ENCODE data around the gene ERI3.

Gene ERI3

GRCh38 chr1:44261962-44262361 is 93.1 kb downstream of the ERI3 start:
- TF ChIP-seq CTCF (IDR thresholded peaks at IDR 0.05; ENCODE audit: low read depth, low read length): no peak
- H3K4me3 ChIP-seq (ENCODE audit: low read depth, low read length): no peak overlapping the region

- no peak overlapping the region for H3K4me3 ChIP-seq (ENCODE audit: low read depth, low read length)
- TF ChIP-seq CTCF (IDR thresholded peaks at IDR 0.05; ENCODE audit: low read depth, low read length): no peak
These were observed 93.8 kb downstream of the ERI3 start for GRCh38 chr1:44261171-44261817.

- no peak for TF ChIP-seq CTCF (IDR thresholded peaks at IDR 0.05; ENCODE audit: low read depth, low read length)
- no peak overlapping the region for H3K4me3 ChIP-seq (ENCODE audit: low read depth, low read length)
These were observed 94.3 kb downstream of the ERI3 start for GRCh38 chr1:44260792-44261170.

GRCh38 chr1:44259090-44259489 is 96.0 kb downstream of the ERI3 start:
- no peak for TF ChIP-seq CTCF (IDR thresholded peaks at IDR 0.05; ENCODE audit: low read depth, low read length)
- no peak overlapping the region for H3K4me3 ChIP-seq (ENCODE audit: low read depth, low read length)

GRCh38 chr1:44256762-44257554 is 98.1 kb downstream of the ERI3 start:
- H3K4me3 ChIP-seq (ENCODE audit: low read depth, low read length): no peak overlapping the region
- no peak for TF ChIP-seq CTCF (IDR thresholded peaks at IDR 0.05; ENCODE audit: low read depth, low read length)

- H3K4me3 ChIP-seq (ENCODE audit: low read depth, low read length): no peak overlapping the region
- no peak for TF ChIP-seq CTCF (IDR thresholded peaks at IDR 0.05; ENCODE audit: low read depth, low read length)
These were observed 100.6 kb downstream of the ERI3 start for GRCh38 chr1:44254392-44254910.
